Right hindlimb (tissue), 1 donor: ENCODE data around the gene MMP3.

Experiments
- DNase-seq: peaks from one replicate; pipeline ENCODE4 v3.0.0-alpha.2; 2018

MMP3 gene

DNA sequence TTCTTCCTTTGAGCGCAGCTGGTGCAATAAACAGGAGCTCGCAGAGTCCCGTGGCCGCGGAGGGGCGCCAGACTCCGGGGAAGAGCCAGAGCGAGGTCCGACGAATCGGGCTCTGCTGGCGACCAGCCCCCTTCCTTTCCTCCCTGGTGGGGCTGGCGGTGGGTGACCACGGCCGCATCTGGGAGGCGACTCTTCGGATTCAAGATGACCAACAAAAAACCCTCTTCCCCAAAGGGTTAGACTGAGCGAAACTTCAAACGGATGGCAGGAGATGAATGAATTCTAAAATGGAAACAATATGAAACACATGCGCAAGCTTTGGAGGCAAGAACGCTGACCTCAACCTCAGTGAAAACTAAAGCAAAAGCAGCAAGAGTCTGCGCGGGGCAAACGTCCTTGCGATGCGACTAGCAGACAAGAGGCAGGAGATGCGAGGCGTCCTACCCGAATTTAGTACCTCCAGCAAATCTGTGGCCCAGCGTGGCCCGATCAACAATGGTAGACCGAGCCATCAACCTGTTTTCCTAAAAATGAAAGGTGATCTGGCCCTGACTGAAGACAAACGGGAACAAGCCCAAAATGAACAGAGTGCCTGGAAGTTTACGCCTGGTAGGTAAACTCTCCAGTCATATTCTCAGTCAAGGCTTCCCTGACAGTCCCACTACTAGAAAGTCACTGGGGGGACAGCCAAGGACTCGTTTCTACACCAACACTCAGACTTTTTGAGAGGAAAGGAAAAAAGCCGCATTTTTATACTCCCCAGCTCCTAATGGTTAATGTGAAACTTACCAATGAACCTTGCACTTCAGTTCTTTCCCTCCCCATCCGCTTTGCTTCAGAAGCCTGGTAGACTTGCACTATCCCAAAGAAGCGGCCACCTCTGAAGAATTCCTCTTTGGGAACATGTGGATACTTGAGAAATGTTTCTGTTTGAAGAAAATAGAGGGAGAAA is 11.6 kb downstream of the MMP3 start:
- peak; percentile 78 for DNase-seq

DNA sequence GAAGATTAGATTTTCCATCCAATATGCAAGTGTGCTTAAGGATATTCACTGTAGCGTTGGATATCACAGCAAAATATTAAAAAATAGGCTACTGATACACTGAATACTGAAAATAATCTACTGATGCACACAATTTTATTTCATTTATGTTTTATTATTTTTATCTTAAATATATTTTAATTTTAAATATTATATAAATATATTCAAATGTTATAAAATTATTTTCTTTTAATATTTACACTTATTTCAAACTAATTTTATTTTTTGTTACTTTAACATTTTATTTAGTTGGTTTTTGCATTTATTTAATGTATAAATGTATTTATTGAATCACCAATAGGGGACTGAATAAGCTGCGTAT is 12.3 kb downstream of the MMP3 start:
- no peak for DNase-seq

DNA sequence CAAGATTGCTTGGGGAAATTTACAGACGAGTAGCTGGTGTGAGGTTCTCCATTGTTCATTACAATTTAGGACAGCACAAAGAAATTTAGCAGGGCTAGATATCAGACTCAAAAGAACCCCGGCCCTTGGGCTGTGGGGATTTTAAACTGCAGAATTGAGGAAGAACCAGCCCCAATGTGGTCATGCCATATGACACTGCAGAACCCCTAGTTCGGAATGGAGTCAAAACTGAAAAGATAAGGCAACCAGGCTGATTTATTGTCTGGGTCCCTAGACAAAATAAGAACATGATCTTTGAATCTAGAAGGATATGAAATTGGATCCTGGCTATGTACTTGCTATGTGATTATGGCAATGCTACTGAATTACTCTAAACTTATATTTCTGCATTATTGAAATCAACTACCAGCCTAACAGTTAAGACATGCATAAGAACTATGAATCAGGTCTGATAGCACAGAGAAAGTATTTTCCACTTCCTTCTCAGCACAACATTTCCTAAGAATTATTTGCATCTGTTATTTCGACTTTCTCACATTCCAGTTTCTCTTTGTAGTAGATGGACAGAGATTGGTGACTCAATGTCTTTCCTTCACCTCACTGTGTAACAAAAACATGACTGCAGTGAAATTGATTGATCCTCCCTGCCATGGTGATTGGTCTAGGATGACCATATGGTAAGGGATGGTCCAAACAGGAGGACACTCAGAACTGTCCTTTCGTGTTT is 13.2 kb downstream of the MMP3 start:
- DNase-seq, result no peak

DNA sequence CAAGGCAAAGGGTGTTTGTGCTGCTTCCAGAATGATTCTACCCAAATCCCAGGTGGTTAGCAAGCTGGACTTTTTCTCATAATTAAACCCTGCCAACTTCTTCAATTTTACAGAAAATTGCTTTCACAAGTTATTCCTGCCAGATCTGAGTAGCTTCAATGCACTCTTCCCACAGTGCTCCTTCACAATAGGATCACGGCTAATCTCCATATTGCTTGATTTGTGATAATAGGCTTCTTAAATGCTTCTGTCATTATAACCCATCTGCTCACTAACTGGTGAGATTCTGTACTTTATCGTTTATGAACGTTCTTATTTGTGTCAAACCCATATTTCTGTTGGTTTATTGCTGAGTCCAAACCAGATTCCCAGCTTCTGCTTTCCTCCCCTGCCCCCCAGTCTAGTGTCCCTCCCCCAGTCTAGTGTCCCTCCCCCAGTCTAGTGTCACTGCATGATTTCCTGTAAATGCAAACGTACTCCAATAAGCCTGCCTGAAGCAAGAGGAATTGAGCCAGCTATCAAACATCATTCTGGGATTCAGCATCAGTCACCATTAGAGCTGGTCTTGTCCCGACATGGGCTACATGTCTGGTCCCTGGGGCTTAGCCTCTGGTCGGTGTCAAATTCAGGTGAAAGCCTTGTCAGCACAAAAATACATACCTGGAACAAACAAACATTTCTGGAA is 14.0 kb downstream of the MMP3 start:
- DNase-seq, result no peak

DNA sequence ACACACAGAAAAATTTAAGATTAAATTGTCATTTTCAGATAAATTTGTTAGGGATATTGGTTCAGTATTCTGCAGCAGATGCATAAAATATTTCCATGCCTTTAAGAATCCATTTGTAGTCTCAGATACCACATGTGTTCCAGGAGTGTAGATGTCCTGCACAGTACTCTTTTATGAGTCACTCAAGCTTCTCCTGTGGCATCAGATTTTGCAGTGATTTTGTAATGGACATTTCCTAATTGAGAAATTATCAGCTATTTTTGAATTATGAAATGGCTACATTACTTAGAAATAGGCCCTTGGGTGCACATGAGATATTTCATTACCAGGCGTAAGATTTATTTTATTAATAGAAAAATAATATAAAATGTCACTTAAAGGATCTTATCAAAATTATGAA is 18.9 kb downstream of the MMP3 start:
- no peak for DNase-seq

DNA sequence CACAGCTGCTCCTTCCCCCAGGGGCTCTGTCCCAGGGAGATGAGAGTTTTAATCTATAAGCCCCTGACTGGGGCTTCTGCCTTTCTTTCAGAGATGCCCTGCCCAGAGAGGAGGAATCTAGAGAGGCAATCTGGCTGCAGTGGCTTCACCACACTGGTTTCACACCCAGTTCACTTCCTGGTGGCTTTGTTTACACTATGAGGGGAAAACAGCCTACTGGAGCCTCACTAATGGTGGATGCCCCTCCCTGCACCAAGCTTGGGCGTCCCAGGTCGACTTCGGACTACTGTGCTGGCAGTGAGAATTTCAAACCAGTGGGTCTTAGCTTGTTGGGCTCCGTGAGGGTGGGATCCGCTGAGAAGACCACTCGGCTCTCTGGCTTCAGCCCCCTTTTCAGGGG is 23.9 kb downstream of the MMP3 start:
- no peak for DNase-seq

DNA sequence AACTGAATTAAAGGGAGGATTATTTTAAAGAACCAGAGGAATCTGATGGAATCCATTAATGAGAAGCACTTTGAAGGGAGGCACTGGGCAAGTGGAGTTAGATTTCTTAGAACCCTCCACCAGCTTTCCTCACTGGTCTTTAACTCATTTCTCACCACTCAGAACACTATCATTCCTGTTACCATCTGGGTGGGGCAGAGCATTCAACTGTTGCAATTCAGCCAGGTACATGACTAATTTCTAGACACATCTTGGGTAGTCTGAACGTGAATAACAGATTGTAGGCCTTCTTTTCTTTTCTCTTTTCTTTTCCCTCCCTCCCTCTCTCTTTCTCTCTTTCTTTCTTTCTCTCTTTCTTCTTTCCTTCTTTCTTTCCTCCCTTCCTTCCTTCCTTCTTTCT is 29.9 kb downstream of the MMP3 start:
- DNase-seq, result no peak

DNA sequence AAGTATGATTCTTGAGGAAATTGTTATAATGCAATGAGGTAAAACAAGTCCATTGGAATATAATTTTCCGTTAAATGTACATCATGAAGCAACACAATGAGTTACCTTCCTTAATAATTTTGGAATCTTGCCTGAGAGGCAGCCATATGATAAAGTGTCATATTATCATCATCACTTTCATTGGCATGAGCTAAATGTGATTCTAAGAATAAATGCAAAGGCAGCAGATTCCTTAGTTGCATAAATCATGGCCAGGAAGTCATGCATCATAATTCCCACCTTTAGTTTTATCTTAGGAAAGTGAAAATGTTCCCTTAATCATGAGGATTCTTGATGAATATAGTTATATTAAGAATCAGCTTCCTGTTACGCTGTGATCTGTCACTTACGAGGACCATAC is 31.2 kb downstream of the MMP3 start:
- DNase-seq, result no peak

DNA sequence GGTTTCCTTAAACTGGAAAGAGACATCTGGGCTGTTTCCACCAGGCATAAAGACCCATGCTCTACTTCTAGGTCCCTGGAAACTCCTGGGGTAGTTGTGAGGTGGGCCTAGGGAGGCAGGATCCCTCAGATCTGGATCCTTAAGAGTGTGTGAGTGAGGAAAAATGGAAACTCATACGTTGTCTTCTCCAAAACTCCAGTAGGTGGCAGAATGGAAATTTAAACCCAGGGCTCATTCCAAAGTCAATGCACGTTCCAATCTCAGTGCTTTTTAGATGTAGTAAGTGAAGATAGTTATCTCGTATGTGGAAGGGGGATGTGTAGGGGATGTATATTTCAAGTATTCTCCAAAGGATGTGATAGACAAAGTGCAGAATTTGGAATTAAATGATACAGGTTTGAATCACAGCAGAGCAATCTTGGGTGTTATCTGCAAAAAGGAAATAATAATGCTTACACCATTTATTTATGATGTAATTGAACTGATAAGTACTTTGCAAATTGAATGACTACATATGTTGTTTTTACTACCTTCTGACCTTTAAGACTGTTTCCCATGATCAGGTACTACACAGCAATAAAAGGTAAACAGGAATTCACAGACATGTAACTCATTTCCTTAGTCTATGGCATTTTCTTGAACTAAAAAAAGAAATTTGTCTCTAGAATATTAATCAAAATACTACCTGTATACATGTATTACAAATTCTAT is 32.3 kb downstream of the MMP3 start:
- no peak for DNase-seq

DNA sequence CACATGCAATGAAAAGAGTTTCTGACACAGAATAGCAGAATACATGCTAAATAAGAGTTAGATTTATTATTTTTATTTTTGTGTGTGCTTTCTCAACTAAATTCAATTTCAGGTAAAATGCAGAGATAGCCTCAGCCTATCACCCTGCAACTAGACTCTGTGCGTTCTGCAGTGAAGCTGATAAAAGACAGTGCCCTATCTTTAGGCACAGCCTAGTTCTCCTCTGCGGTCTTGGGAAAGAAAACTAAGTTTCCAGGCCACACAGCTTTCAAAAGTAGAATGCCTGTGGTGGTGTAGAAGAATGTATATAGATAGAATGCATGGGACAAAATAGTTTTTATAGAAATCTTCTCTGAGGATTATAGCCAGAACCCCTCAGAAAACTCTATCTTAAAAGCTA is 33.4 kb downstream of the MMP3 start:
- no peak for DNase-seq

DNA sequence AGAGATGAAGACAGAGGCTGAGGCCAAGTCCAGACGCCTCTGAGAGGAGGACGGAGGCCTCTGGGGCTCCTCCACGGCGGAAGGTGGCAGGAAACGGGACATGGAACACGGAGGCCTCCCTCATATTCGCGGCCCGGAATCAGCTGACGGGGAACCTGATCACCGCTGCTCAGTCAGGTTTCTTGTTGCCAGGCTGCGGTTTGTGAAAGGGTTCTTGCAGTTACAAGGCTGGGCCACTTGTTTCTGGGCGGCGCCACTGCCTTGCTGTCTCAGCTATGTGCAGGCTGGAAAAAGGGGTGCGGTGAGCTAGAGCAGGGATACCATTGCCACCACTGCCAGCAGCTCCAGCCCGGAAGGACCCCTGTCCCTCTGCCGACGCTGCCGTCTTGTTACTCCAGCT is 35.5 kb downstream of the MMP3 start:
- no peak for DNase-seq

DNA sequence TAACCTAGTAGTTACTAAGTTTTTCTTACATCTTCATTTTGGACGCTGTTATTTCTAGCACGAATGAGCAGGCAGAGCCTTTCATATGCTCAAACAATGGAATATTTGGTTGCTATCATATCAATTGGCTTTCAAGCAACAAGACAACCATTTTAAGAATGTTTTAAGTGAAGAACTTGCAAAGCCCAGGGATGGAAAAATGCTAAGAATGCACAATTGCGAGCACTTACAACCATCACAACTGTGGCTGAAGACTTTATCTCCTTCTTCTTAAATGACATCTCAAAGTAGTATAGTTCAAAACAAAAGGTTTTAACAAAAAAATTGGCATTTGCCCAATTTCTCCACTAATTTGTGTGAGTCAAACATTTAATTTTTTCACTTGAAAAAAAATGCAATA is 37.1 kb downstream of the MMP3 start:
- no peak for DNase-seq

DNA sequence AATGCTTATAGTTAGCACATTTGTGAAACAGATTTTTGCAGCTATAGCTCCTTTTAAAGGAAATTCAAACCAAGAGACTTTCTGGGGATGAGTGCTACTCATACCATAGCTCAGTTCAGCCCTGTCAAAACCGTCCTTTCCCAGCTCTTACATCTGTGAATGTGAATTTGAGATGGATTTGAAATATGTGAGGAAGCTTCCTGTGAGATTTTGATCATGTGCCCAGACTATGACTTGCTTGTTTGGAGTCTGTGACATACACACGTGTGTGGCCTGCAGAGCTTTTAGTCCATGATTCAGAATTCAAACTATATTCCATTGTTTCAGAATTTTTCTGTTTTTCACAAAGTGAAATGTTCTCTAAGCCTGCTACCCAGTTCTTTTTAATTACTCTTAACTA is 41.1 kb downstream of the MMP3 start:
- no peak for DNase-seq

DNA sequence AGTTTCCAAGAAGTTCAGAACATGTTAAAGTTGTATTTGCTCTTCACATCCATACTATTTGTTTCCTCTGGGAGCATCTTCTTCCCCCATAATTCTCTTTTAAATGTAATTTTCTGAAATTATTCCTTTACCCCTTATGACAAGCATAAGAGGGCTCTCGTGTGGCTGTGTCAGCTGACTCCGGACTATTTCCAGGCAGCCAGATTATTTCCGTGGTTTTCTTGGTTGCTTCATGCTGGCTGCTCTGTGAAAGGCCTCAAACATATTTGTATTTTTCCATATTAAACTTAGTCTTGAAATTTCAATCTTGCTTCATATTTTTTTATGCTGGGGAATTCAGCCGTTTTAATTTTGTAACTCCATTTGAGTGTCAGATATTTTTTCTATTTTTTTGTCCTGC is 42.6 kb downstream of the MMP3 start:
- DNase-seq, result peak; percentile 34

DNA sequence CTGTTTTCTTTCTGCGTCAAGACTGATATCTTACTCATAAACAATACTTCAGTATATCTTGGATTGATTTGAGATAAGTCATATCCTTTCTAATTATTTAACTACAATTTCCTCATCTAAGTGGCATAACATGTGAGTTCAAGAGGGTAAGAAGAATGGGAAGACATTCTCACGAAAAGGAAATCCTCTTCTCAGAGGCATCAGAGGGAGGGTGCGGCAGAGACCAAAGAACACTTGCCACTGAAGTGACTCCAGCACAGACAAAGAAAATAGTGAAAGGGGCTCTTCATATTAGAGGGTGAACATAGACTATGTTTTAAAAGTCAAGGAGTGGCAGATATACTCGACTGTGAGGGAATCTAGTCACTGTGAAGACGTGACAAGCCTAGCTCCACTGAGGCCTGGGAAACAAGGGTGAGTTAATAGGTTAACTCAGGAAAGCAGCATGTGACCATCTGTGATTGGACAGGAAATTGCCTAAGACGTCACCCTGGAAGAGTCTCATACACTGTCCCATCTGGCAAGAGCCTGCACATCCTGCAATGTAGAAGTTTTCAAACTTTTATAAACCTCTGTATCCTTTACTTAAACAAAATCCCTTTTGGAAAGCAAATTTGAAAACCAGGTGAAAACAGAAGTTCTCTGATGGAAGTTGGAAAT is 43.6 kb downstream of the MMP3 start:
- no peak for DNase-seq

DNA sequence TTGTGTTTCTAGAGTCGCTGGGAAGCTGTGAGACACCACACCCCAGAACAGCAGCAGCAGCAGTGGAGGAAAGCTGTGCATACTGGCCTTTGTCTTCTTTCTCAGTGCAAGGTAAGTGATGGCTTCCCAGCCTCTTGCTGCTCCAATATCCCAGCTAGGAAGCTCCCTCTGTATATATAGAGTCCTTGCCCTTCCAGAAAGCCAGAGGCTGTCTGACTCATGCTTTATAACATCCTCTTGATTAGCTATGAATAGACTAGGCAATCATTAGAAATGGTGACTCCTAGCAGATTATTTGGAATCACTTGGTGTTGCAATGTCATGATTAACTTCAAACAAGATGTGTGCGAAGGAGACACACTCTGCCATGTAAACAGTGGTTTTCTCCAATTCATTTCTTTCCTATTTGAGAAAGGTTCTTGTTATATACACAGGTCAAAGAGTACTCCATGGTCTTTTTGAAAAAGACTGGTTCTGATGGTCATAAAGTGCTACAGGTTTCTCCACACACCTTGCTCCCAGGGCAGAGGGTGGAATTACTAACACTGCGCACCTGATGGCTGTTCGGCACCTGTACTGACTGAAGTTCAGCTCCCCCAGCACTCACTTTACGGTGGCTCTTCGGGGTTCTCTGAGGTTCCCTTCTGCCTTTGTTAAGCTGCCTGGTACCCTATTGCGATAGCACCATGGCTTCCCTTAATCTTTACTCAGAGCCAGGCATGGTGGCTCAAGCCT is 45.2 kb downstream of the MMP3 start, which contains the start of gene MMP1:
MMP1 (minus strand) TSS at position 149 of the 735 bp plus-strand sequence; CDS start at position 81, 68 bp downstream.
- DNase-seq, result no peak

DNA sequence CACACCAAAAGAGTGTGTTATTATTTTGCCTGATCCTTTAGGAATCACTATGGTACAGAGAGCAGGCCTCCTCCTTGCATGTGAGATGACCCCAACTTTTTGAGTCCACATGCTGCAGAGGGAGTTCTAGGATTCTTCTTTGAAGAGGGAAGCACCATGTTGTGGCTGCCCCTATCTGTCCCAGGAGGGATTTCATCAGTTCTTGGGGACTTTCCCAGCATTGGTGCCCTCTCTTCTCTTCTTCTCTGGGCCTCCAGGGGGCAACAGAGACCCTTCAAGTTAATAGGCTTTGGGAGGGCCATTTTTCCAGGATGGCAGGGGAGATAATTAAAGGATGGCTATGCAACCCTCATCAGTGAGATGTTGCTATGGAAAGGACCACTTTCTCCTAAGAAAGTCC is 49.0 kb downstream of the MMP3 start:
- no peak for DNase-seq

DNA sequence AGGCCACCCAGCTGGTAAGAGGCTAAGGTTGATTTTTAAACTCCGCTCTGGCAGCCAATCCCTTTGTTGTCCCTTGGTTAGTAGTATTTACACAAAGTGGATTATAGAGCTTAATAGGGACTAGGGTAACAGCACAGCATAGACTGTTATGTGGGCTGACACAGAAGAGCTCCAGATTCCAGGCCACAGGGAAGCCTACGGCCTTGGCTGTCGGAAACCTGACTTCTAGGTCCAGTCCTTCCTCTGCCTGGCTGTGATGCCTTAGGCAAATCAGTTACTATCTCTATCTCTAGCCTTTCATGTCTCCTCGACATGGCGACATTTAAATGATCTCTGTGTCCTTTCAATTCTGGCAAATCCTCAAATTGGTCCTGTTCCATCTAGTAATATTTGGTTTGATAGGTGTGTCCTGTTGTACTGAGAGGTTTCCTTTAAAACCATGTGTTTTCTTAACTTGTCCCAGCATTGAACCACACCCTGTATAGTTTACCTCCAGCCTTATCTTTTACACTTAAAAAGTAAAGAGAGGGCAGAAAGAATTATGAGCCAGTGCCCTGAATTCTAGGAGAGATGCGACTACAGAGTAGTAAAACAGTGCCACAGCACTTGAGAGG is 49.6 kb downstream of the MMP3 start:
- DNase-seq, result no peak

DNA sequence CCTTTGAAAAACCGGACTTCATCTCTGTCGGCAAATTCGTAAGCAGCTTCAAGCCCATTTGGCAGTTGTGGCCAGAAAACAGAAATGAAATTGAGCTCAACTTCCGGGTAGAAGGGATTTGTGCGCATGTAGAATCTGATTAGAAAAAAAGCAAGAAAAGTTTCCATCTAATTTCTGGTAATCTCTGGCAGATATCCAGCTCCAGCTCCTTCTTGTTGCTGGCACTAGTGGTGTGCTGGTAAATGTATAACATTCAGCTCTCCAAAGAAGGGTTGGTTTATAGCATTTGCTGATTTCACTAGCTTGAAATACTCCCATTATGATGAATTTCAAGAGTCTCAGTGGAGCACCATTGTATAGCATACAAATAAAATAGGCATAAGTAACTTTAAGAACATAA is 50.8 kb downstream of the MMP3 start:
- DNase-seq, result no peak

DNA sequence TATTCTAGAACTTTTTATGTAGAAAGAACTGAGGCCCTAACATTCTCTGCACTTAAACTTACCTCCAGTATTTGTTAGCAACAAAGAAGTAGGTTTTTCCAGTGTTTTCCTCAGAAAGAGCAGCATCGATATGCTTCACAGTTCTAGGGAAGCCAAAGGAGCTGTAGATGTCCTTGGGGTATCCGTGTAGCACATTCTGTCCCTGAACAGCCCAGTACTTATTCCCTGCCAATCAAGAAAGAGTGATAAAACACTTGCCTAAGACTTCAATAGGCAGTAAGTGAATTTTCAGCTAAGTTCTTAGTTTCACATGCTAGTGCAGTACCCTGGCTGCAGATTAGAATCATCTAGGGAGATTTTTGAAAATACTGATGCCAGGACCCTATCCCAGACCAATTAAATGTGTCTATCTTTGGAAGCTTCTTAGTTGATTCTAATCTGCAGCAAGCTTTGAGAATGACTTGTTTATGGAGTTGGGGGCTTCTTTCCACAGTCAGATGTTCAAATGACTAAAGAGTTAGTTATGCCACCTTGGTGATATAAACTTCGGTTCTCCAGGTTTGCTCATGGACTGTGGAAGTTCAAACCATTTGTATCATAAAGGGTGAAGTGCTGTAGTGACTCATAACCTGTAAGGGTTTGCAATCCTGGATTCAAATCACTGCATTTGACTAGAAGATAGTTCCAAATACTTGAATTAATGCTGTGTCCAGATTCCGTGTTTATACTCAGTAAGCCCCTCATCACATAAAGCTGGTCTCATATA is 52.0 kb downstream of the MMP3 start:
- no peak for DNase-seq
